H9 (cell line): ENCODE measurements around the gene C19orf25. TPM values are rescaled to one million over a fixed set of nuclear protein-coding genes. Genes with fewer than 3 reads are reported as not detected.

Experiments
- DNase-seq: peaks from one replicate; pipeline ENCODE4 v3.0.0-alpha.2; 2017
- H2AFZ ChIP-seq: one replicate; pipeline ENCODE4 v1.6.1; 2013; ENCODE audit warnings: mild to moderate bottlenecking, low read length, control low read depth, moderate library complexity
- H2AK5ac ChIP-seq: 2 replicates; pipeline ENCODE4 v1.6.1; 2013; ENCODE audit warnings: low read length, control low read depth, mixed read lengths; ENCODE audit not compliant: insufficient read length
- H2BK120ac ChIP-seq: one replicate; pipeline ENCODE4 v1.6.1; 2013; ENCODE audit warnings: low read depth, mild to moderate bottlenecking, low read length, control low read depth, inconsistent platforms; ENCODE audit not compliant: poor library complexity, severe bottlenecking
- H2BK12ac ChIP-seq: 2 replicates; pipeline ENCODE4 v1.6.1; 2013; ENCODE audit warnings: low read length, control low read depth, mixed read lengths, low read depth; ENCODE audit not compliant: insufficient read length
- H2BK15ac ChIP-seq: 2 replicates; pipeline ENCODE4 v1.6.1; 2013; ENCODE audit warnings: low read depth, low read length, control low read depth
- H2BK20ac ChIP-seq: one replicate; pipeline ENCODE4 v1.6.1; 2013; ENCODE audit warnings: low read depth, mild to moderate bottlenecking, low read length, control low read depth, inconsistent platforms; ENCODE audit not compliant: poor library complexity, severe bottlenecking
- H2BK5ac ChIP-seq: 2 replicates; pipeline ENCODE4 v1.6.1; 2013; ENCODE audit warnings: low read length, control low read depth, mixed read lengths; ENCODE audit not compliant: insufficient read length
- H3K14ac ChIP-seq: 2 replicates; pipeline ENCODE4 v1.6.1; 2013; ENCODE audit warnings: low read length, control low read depth; ENCODE audit not compliant: insufficient read depth
- H3K18ac ChIP-seq: 2 replicates; pipeline ENCODE4 v1.6.1; 2013; ENCODE audit warnings: low read depth, mild to moderate bottlenecking, mixed read lengths, low read length, control low read depth; ENCODE audit not compliant: insufficient read length
- H3K23ac ChIP-seq: 2 replicates; pipeline ENCODE4 v1.6.1; 2013; ENCODE audit warnings: low read length, control low read depth, mixed read lengths, low read depth; ENCODE audit not compliant: insufficient read length
- H3K23me2 ChIP-seq: 2 replicates; pipeline ENCODE4 v1.6.1; 2013; ENCODE audit warnings: low read depth, mild to moderate bottlenecking, mixed read lengths, low read length, control low read depth; ENCODE audit not compliant: insufficient read length, poor library complexity, severe bottlenecking
- H3K27ac ChIP-seq: 2 replicates; pipeline ENCODE4 v1.5.1; 2013; ENCODE audit warnings: low read length, control low read depth, mixed read lengths, low read depth; ENCODE audit not compliant: insufficient read length
- H3K27me3 ChIP-seq: 2 replicates; pipeline ENCODE4 v1.6.1; 2013; ENCODE audit warnings: low read length, control low read depth, inconsistent platforms; ENCODE audit not compliant: insufficient read depth
- H3K4ac ChIP-seq: 2 replicates; pipeline ENCODE4 v1.6.1; 2013; ENCODE audit warnings: low read depth, mild to moderate bottlenecking, control low read depth, inconsistent platforms, low read length, moderate library complexity
- H3K4me1 ChIP-seq: 2 replicates; pipeline ENCODE4 v1.6.1; 2013; ENCODE audit warnings: low read length, control low read depth, inconsistent platforms; ENCODE audit not compliant: insufficient read depth
- H3K4me2 ChIP-seq: 2 replicates; pipeline ENCODE4 v1.6.1; 2013; ENCODE audit warnings: low read length, control low read depth, mixed read lengths; ENCODE audit not compliant: insufficient read length, insufficient read depth
- H3K56ac ChIP-seq: 2 replicates; pipeline ENCODE4 v1.6.1; 2013; ENCODE audit warnings: low read depth, mild to moderate bottlenecking, mixed read lengths, low read length, control low read depth; ENCODE audit not compliant: insufficient read length
- H3K79me1 ChIP-seq: 2 replicates; pipeline ENCODE4 v1.6.1; 2013; ENCODE audit warnings: low read depth, mild to moderate bottlenecking, moderate library complexity, low read length, control low read depth, inconsistent platforms; ENCODE audit not compliant: insufficient read depth, poor library complexity, severe bottlenecking
- H3K79me2 ChIP-seq: 2 replicates; pipeline ENCODE4 v1.6.1; 2013; ENCODE audit warnings: low read length, control low read depth, inconsistent platforms; ENCODE audit not compliant: insufficient read depth
- H3K9ac ChIP-seq: 2 replicates; pipeline ENCODE4 v1.6.1; 2013; ENCODE audit warnings: low read length, control low read depth, mixed read lengths; ENCODE audit not compliant: insufficient read length; ENCODE audit errors: extremely low read depth
- H3K9me3 ChIP-seq: one replicate; pipeline ENCODE4 v1.6.1; 2013; ENCODE audit warnings: low read depth, low read length, inconsistent platforms; ENCODE audit not compliant: control insufficient read depth
- H3T11ph ChIP-seq: one replicate; pipeline ENCODE4 v1.6.1; 2013; ENCODE audit warnings: mild to moderate bottlenecking, low read length, control low read depth, inconsistent platforms
- H4K20me1 ChIP-seq: one replicate; pipeline ENCODE4 v1.6.1; 2013; ENCODE audit not compliant: control insufficient read depth, insufficient read length, insufficient read depth
- H4K5ac ChIP-seq: 2 replicates; pipeline ENCODE4 v1.6.1; 2013; ENCODE audit warnings: low read depth, mild to moderate bottlenecking, mixed read lengths, low read length, control low read depth; ENCODE audit not compliant: insufficient read length
- H4K8ac ChIP-seq: replicated peaks from 2 replicates; pipeline ENCODE4 v1.6.1; 2013; ENCODE audit warnings: low read length, control low read depth, mixed read lengths, low read depth; ENCODE audit not compliant: insufficient read length
- H4K91ac ChIP-seq: 2 replicates; pipeline ENCODE4 v1.6.1; 2013; ENCODE audit warnings: low read depth, mild to moderate bottlenecking, moderate library complexity, mixed read lengths, low read length, control low read depth; ENCODE audit not compliant: insufficient read length
- H3K27ac Mint-ChIP-seq, 3 experiments: 2 replicates in 2 of 3; 3 replicates in 1 of 3; pipeline ENCODE4 v1.8.0; 2020 to 2021; ENCODE audit warnings: mixed read lengths in 3 of 3, mild to moderate bottlenecking in 1 of 3, moderate library complexity in 1 of 3
- H3K27me3 Mint-ChIP-seq: 2 replicates; pipeline ENCODE4 v1.8.0; 2021; ENCODE audit warnings: low read depth, mild to moderate bottlenecking, moderate library complexity, mixed read lengths
- H3K36me3 Mint-ChIP-seq, 3 experiments: 2 replicates in 2 of 3; 3 replicates in 1 of 3; pipeline ENCODE4 v1.8.0; 2020 to 2021; ENCODE audit warnings: low read depth in 3 of 3, mixed read lengths in 3 of 3; ENCODE audit not compliant: insufficient read depth in 1 of 3
- H3K4me1 Mint-ChIP-seq, 2 experiments: 2 replicates each; pipeline ENCODE4 v1.8.0; 2020; ENCODE audit warnings: mixed read lengths in 2 of 2
- H3K4me3 Mint-ChIP-seq, 2 experiments: 2 replicates in 1 of 2; 3 replicates in 1 of 2; pipeline ENCODE4 v1.8.0; 2020 to 2021; ENCODE audit warnings: mild to moderate bottlenecking in 2 of 2, mixed read lengths in 2 of 2, moderate library complexity in 1 of 2
- H3K9me3 Mint-ChIP-seq, 2 experiments: 2 replicates in 1 of 2; 3 replicates in 1 of 2; pipeline ENCODE4 v1.8.0; 2020; ENCODE audit warnings: mild to moderate bottlenecking in 2 of 2, mixed read lengths in 2 of 2, moderate library complexity in 1 of 2
- WGBS: extraction: QIAGEN DNeasy Blood & Tissue Kit; methylation state at CpG from one replicate; pipeline ENCODE4 v1.1.7; 2013; ENCODE audit warnings: missing lambda C conversion rate, low lambda C conversion rate, mixed read lengths; ENCODE audit not compliant: insufficient read length; ENCODE audit errors: extremely low coverage; 5-methylcytosine and 5-hydroxymethylcytosine counted together
- total RNA-seq: library from RNA; stranded (reverse); gene quantifications from 2 replicates; pipeline ENCODE4 v1.2.1, GENCODE V29; 2021
- TF ChIP-seq, protein P1 (sequence below): fragments of 200-600 bp; sonication (generic); conservative IDR thresholded peaks from 3 replicates; pipeline ENCODE4 v1.8.0; 2021; ENCODE audit warnings: antibody characterized with exemption, mild to moderate bottlenecking

The C19orf25 gene
- total RNA-seq, 1 experiment from 2014 or later = 36.8 TPM

DNA sequence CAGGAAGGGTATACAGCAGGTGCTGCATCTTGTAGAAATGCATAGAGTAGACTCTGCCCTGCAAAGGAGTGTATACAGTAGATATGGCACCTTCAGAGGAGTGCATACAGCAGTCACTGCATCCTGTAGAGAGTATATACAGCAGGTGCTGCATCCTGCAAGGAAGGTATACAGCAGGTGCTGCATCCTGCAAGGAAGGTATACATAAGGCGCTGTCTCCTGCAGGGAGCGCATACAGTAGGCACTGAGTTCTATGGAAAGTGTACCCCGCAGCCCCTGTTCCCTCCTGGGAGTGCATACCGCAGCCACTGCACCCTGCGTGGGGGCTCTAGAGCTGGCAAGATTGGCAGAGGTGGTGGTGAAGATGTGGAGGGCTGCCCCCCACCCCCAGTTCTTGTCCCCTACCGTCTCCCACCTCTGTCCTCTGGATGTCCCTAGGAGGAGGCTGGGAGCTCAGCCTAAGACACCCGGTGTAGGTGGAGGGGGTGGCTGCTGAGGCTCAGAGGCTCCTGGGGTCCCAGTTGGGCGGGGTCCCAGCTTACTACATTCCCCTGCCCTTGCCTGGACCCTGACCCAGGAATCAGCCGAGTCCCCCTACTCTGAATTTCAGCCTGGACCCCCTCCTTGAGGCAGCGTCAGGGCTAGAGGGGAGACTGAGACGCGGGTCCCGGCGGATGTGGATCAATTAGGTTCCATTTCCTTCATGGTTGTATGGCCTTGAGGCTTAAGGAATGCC, 36.1 kb upstream of the C19orf25 start:
- Histone ChIP-seq H3K79me2 (no peaks in the 10 kb centered on the region), H3K79me1 (no peaks in the 10 kb centered on the region), H3K14ac (no peak overlapping the region; the same call in 1 of the 2 replicates), H2BK15ac (no peak overlapping the region), H2BK20ac (no peak overlapping the region), H2BK120ac (no peak overlapping the region), H3K27ac (no peak overlapping the region), H3K18ac (no peak overlapping the region), H2BK12ac (no peak overlapping the region), H3T11ph (no peak overlapping the region), H3K9ac (no peak overlapping the region), H4K5ac (no peak overlapping the region), H4K20me1 (no peaks in the 10 kb centered on the region), H3K56ac (no peak overlapping the region), H3K23ac (no peak overlapping the region), H4K8ac (no peak overlapping the region), H2AK5ac (no peak overlapping the region), H3K9me3 (no peaks in the 10 kb centered on the region), H4K91ac (no peak overlapping the region), H2BK5ac (no peak overlapping the region), H3K23me2 (no peaks in the 10 kb centered on the region), H3K4me2 (no peak overlapping the region), H3K4me1 (no peaks in the 10 kb centered on the region), H3K4ac (no peak overlapping the region), H3K27me3 (no peaks in the 10 kb centered on the region), H2AFZ (no peak overlapping the region)
- peaks cover 0 to 8% of the 10 kb centered on the region in 2 experiments; a peak in 1 of 5 replicates for H3K9me3 Mint-ChIP-seq
- H3K27me3 Mint-ChIP-seq = peaks cover 75% of the 10 kb centered on the region
- H3K4me1 Mint-ChIP-seq = peaks cover 5 to 8% of the 10 kb centered on the region in 2 experiments
- no peak overlapping the region for H3K27ac Mint-ChIP-seq
- no peak for DNase-seq
- no CpG with 5 or more reads among the region's 14 CpGs for WGBS
- no peaks in the 10 kb centered on the region for H3K36me3 Mint-ChIP-seq
- TF ChIP-seq, protein P1, sequence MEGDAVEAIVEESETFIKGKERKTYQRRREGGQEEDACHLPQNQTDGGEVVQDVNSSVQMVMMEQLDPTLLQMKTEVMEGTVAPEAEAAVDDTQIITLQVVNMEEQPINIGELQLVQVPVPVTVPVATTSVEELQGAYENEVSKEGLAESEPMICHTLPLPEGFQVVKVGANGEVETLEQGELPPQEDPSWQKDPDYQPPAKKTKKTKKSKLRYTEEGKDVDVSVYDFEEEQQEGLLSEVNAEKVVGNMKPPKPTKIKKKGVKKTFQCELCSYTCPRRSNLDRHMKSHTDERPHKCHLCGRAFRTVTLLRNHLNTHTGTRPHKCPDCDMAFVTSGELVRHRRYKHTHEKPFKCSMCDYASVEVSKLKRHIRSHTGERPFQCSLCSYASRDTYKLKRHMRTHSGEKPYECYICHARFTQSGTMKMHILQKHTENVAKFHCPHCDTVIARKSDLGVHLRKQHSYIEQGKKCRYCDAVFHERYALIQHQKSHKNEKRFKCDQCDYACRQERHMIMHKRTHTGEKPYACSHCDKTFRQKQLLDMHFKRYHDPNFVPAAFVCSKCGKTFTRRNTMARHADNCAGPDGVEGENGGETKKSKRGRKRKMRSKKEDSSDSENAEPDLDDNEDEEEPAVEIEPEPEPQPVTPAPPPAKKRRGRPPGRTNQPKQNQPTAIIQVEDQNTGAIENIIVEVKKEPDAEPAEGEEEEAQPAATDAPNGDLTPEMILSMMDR = no peak
- H3K4me3 Mint-ChIP-seq = no peak overlapping the region
